Stimulated activated CD8-positive, alpha-beta memory T cell treated with anti-CD3 and anti-CD28 coated beads, Interleukin-4, amount 100 ng/mL, for 4 hours (primary cell): Measurements from ENCODE around the gene STRBP.

Experiments used
- DNase-seq, 2 donors: peaks; one replicate each; pipeline ENCODE4 v3.0.0-alpha.2; 2020; ENCODE audit warnings: low read depth in 2 of 2, low spot score in 1 of 2

The STRBP gene

DNA sequence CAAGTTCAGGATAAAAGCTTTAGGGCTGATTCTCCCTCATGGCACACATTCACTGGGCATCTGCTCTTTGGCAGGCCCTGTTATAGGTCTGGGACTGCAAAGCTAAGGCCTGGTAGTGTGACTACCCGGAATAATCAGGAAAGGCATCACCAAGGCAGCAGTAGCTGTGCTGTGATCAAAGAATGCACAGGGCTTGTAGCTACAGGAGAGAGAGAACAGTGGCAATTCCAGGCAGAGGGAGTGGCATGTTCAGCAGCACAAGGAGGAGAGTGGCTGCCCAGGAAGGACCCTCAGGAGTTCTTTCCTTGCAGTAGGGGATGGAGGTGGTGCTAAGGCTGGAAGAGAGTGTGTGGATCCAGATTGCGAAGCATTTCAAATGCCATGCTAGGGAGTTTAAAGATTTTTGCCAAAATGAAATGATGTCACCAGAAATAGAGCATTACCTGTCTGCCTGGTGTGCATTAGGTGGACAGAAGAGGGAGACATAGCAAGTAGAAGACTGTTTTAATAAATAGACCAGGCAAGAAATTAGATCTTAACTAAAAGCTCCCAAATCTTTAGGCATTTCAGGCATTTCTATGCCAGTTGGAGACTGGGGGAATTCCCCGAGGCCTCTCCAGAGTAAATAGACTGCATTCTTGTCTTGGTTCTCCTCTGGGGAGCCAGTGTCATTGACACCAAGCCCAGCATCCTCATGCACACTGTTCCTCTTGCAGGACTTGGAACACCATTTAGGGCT, 165.8 kb downstream of the STRBP start:
- no peak for DNase-seq

DNA sequence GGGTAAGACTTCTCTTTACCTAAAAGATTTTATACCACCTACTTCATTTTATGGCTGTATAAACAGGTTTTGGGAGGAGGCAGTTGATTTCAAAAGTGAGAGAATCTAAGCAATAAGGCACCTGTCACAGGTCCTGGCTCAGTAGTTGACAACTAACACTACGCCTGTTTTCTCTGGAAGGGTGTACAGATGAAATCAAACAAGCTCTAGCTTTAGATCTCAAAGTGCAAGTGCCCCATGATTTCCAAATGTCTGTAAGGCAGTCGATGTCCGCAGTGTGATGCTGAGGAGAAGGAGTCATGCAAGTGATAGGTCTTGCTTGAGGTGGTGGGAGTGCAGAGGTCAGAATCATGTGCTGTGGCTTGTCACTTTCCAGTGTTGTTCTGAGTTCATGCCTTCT, 168.8 kb downstream of the STRBP start:
- DNase-seq, result no peak

DNA sequence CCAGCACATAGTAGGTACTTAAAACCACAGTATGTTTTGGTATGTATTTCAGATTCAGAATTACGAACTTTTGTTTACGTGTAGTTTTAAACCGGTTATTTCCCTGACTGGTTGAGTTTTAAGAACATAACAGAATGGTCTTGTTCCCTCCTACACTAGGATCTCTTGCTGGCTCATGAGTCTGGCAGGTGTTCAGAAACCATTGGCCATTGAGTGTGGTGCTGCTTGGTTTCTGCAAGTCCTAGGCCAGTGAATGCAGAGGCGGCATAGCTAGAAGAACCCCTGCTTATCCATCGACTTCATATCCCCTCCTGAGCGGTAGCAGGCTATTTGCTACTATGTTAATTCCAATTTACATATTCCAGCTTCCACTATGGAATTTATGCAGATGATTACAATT, 169.3 kb downstream of the STRBP start:
- no peak for DNase-seq

DNA sequence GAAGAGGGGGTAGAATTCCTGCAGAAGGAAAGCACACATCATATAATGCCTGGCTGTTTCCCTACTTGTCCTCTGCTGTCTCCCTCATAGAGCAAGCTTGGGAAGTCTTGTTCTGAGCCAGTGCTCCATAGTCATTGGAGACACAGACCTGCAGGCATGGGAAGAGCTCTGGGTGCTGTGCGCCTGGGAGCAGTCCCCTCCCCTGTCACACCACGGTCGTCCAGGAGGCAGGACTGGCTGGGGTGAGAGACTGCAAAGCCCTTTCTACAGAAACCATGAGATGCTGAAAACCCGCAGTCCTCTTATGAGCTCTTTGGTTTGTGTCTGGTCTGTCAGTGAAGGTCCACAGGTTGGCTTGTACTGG, 170.3 kb downstream of the STRBP start:
- no peak for DNase-seq

DNA sequence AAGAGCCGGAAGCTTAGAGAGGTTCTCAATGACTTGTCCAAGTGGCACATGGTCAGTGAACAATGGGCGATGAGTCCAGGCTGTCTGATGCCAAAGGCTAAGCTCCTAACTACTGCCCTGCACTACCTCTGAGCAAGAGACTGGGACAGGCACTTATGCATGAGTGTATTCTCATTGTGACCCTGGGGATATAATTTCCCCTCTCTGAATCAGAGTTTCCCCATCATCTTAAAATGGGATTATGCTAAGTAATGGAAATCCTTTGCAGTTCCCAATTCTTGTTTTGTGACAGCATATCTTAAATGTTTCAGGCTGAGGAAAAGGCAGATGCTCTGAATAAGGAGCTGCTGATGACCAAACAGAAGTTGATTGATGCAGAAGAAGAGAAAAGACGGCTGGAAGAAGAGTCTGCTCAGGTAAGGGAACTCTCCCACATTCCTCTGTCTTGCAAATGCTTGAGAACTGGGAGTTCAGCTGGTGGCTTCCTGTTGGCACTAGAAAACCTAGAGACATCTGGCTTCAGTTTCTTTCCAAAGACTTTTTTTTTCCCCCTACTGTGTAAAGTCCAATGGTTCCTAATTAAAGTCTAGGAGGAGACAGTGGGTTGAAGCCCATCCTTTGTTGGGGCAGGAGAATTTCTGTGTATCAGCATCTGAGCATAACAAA, 170.8 kb downstream of the STRBP start:
- DNase-seq, result no peak

DNA sequence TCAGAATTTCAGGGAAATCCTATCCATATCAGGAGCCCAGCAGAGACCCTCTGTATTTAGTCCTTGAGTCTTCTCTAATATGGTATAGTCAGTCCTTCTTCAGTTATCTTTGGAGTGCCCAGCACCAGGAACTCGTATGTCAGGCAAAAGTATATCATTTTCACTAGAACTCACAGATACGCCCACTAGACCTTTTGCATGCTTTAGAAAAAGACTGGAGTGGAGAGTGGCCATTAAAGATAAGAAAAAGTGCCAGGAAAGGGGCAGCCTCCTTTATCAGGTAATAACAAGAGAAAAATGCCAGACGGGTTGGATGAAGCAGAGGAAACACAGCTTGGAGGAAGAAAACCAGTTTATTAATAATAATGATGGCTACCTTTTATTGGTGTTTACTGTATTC, 171.4 kb downstream of the STRBP start:
- DNase-seq, result no peak

DNA sequence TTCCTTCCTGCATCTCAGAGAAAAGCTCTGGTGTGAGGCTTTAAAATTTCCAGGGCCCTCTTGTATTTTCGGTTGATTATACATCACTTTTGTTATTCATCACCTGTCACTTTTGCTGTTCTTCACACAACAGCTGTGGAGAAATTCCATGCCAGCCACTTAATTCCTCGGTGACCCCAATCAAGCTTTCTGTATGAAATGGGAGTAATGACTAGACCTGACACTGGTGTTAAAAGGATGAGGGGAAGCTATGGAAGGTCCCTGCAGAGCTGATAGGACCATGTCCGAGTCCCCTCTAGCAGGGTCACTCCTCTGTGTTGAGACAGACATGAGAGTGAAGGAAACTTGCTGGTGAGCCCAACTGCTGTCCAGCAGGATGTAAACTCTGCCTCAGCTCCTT, 175.2 kb downstream of the STRBP start:
- DNase-seq, result no peak

DNA sequence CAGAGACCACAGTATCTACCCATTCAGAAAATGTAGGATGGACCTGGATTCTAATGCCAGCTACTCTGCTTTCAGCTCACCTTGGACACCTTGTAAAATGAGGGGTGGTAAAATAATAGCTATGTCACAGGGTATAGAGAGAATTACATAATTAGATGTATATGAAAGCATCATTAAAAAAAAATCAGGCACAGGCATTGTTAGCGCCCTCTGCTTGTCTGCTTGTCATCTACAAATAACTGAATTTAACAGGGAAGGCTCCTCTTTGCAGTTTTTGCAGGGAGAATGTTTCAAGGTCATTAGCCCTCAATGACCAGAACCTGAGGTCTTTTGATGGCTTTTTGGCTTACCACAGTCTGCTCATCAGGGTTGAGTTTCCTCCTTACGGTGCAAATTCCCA, 176.9 kb downstream of the STRBP start:
- no peak for DNase-seq

DNA sequence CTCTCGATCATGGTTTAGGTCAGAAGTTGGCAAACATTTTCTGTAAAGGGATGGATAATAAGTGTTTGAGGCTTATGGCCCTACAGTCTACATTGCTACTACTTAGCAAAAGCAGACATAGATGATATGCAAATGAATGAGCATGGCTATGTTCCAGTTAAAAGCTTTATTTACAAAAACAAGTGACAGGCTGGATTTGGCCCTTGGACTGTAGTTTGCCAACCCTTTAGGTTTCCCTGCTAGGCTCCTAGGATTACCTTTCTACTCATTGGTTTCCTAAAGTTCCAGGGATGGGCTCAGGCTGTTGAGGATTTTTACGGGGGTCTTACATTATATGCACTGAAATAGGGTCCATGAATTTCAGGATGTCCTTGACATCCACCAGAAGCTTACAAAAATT, 177.4 kb downstream of the STRBP start:
- no peak for DNase-seq

DNA sequence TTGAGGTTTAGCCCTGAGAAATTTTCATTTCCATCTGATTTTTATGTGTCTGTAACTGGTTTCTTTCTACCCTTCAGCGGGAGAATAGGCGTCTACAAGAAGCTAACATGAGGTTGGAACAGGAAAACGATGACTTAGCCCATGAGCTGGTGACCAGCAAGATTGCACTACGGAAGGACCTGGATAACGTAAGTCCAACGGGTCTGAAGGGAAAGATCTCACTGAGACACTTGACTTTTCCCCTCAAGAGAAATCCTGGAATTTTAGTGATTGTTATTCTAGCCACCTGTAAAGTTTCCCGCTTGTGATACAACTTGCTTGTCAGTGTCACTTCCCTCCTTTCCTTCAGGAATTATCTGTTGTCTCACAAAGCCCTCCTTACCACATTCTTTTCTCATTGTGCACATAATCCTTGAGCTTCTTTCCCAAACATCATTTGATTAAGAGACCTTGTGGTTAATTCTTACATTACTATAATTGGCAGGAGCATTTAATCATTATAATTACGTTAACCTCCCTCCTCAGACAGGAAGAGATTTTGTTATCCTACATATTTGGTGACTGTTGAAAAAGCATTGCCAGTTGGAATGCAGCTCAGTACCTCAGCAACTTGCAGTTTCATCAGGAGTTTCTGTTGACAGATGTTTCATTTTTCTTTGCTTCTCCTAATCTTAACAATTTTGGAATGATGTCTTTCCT, 178.0 kb downstream of the STRBP start:
- no peak for DNase-seq

DNA sequence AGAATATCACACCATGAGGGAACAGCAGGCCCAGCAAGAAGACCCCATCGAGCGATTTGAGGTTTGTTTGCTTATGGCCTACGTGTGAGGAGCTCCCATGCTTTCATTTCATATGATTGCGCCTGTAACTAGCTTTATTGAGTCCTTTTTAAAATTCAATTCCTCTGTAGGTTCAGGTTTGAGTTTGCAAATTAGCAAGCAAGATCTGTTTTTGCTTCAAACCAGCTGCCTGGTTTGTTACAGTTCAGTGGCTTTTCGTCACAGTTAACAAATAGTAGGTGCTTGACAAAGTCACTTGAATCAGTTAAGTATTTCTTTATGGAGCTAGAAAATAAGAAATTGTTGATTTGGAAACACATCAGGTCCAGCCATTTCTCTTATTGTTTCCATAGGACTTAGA, 178.6 kb downstream of the STRBP start:
- DNase-seq, result no peak

DNA sequence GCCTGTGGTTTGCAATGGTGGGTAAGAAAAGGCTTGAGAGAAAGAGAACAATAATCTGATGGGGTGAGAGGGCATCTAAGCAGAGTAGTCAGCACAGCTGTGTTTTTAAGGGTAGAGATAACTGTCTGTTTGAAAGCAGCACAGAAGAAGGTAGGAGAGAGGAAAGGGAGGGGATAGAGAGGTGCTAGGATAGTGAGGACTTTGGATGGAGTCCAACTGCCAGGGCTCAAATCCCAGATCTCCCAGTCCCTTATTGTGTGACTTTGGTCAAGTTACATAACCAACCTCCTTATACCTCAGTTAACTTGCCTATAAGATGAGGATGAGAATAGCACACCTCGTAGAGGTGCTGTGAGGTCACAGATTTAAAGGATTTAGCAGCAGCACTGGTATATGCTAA, 179.3 kb downstream of the STRBP start:
- no peak for DNase-seq

DNA sequence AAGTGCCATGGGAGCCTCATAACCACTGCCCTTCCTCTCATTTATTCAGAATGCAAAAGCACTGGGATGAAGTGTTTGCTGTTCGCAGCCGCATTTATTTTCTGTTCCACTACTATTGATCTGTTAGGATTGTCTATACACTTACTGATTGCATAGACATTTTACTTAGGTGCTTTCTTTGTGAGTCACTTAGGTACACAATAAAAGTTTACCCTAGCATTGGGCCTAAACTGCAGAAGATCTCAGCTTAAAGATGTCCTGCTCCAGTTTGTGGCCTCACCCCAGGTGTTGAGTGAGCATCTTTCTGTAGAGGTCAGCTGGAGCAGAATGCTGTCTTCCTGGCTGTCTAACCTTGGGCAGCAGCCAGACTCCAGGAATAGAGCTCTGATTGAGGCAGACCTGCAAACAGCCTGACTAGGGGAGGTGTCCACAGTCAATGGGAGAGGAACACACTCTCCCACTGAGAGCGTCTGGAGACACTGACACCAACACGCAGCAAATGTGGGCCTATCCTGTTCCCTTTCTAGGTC, 181.0 kb downstream of the STRBP start:
- no peak for DNase-seq

DNA sequence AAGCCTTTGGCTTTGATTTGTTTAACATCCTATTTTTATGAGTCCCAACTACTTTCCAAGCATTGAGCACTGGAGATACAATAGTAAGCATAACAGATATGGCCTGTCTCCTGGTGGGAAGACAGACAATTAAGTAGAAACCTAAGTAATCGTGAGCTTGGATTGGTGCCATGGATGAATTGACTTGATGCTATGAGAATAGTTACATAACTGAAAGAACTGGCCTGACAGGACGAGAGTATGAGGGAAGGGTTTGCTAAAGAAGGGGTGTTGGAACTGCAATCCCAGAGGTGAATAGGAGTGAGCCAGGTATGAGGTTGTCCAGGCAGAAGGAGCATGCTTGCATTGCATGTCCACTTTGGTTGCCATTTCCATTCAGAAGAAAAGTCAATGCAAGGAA, 182.5 kb downstream of the STRBP start:
- DNase-seq, result no peak

DNA sequence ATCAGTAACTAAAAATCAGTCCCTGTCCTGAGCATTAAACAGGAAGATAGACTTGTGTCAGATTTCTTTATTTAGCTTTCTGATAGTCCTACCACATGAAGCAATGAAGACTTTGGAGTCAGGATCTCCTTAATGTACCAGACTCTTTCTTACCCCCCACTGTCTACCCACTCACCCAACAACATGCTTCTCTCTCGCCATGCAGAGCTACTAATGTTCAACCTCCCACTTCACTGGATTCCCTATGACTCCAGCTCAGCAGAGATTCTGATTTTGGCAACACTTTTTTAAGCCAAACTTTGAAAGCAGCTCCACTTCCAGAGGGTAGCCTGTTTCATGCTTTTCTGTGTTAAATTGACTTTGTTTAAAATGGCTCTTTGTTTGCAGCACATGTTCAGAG, 184.1 kb downstream of the STRBP start:
- no peak for DNase-seq

DNA sequence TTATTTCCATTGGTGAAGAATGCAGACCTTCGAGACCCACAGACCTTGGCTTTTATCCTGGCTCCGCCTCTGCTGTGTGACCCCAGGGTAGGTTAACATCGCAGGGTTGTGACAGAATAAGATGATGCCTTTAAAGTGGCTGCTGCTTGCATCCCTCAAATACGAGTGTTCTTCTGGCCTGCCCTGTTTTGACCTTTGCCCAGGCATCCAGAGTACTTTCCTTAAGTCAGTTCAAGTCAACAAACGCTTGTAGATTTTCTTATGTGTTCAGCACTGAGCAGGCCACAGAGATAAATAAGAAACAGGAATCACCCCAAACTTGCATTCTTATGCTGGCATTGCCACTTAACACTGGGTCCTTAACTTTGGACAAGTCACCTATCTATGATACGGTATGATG, 184.7 kb downstream of the STRBP start:
- DNase-seq, result no peak

DNA sequence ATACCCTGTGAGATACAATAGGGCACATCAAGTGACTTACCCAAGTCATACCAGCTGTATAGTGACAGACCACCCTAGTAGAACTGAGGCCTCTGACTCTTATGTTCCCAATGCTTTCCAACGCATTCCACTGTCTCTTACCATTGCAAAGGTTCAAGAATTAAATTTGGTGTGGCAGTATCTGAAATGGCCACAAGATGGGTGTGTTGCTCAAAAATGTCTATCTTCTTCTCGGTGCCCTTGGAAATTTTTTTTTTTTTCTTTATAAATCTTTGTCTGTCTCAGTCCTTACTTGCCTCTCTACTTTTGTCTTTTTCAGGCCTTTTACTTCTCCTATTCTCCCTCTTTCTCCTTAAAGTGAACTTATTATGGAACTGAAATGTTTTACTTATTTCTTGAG, 186.6 kb downstream of the STRBP start:
- no peak for DNase-seq

DNA sequence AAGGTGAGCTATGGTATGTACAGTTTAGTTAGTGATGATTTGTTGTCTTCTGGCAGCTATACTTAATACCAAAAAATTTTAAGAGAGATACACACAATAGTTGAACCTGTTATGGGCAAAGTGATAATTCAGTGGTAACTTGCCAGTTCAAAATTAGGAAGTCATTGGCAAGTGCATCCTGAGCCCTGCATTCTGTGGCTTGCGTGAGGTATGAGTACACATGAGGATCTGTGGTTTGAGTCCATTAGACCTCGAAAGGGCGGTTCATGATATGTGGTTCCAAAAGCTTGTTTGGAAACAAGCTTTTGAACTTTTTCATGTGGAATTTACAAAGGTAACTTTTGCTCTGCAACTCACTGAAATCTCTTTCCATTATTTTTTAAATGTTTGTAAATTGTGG, 187.9 kb downstream of the STRBP start:
- DNase-seq, result no peak

DNA sequence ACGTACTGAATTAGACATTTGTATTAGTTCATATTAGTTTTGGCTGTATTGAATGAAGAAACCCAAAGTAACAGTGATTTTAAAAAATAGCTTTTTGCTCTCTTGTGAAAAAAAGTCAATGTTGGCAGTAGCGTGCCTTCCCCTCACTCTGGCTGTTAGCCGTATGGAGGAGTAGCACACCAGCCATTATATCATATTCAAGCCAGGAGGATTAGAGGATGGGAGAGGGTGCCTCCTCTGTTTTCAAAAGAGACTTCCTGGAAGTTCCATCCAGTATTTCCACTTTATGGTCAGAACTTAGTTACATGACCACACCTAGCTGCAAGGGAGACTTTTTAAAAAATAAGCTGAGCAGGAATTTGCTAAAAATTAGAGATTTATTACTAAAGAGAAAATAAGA, 193.8 kb downstream of the STRBP start:
- no peak for DNase-seq

DNA sequence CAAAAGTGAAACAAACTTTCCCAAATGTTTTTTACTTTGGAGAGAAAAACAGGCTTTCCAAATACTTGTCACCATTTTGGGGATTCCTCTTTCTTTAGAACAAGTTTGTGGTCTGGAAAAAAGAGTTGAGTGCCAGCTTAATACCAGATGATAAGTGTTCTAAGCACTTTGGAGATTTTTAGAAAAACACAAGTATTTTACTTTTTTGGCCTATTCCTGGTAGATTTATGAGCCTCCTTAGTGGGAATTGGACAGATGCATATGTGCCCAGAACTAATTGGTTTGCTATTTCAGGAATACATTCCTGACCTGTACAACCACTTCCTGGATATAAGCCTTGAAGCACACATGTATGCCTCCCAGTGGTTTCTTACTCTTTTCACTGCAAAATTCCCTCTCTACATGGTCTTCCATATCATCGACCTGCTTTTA, 194.4 kb downstream of the STRBP start:
- DNase-seq, result no peak

DNA sequence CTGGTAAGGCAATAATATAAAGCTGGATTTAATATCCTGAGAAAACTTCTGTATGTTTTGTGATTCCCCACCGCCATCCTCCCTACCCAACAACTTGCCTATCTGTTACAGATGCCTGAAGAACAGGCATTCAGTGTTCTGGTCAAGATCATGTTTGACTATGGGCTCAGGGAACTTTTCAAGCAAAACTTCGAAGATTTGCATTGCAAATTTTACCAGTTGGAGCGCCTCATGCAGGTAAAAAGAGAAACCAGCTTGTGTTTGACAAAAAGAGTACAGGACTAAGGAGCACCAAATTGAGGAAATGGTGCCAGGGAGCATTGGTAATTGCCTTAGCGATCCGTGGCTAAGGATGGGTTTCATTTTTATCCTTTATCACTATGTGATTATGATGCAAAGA, 194.9 kb downstream of the STRBP start:
- no peak for DNase-seq

DNA sequence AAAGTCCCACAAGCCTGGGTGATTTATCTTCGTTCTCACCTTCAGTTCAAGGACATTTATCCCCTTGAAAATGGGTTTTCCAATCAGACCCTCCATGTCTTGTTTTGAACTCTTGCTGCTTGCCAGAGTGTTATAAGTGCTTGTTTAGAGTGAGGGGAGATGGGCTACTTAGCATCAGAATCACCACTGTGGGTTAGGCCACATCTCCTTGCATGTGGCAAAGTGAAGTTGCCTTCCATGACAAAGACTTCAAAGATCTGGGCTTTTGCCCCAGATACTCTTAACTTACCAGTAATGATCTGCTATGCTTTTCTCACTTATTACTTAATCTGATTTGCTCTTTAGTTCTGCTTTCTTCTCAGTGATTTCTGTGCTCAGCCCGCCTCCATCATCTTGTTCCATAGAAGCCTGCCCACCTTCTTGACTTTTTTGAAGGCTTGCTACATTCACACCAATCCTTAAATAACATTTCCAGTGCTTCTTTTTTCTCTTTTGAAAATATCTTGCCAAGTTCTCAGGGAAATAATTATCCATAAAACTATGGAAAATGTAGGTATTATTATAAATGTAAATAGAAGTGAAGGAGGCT, 195.9 kb downstream of the STRBP start:
- no peak for DNase-seq
